Ishikawa (cell line): ENCODE results near the gene EDA2R.

Experiments
- CEBPB ChIP-seq: IDR thresholded peaks from 2 replicates; pipeline ENCODE4 v1.6.1; 2012
- EGR1 ChIP-seq: IDR thresholded peaks from 2 replicates; pipeline ENCODE4 v1.6.1; 2012
- EP300 ChIP-seq: IDR thresholded peaks from 2 replicates; pipeline ENCODE4 v1.6.1; 2012; ENCODE audit warnings: borderline replicate concordance
- FOXM1 ChIP-seq: IDR thresholded peaks from 2 replicates; pipeline ENCODE4 v1.6.1; 2012; ENCODE audit warnings: low read depth, borderline replicate concordance
- RAD21 ChIP-seq: IDR thresholded peaks from 2 replicates; pipeline ENCODE4 v1.6.1; 2012; ENCODE audit warnings: low read depth
- REST ChIP-seq: IDR thresholded peaks from 2 replicates; pipeline ENCODE4 v1.6.1; 2012; ENCODE audit warnings: low read depth, mild to moderate bottlenecking
- YY1 ChIP-seq: IDR thresholded peaks from 2 replicates; pipeline ENCODE4 v1.6.1; 2012; ENCODE audit warnings: low read depth
- ZBTB7A ChIP-seq: IDR thresholded peaks from 2 replicates; pipeline ENCODE4 v1.6.1; 2012; ENCODE audit warnings: low read depth
- TF ChIP-seq, protein P1 (sequence below): IDR thresholded peaks from 2 replicates; pipeline ENCODE4 v1.6.1; 2012

DNA sequence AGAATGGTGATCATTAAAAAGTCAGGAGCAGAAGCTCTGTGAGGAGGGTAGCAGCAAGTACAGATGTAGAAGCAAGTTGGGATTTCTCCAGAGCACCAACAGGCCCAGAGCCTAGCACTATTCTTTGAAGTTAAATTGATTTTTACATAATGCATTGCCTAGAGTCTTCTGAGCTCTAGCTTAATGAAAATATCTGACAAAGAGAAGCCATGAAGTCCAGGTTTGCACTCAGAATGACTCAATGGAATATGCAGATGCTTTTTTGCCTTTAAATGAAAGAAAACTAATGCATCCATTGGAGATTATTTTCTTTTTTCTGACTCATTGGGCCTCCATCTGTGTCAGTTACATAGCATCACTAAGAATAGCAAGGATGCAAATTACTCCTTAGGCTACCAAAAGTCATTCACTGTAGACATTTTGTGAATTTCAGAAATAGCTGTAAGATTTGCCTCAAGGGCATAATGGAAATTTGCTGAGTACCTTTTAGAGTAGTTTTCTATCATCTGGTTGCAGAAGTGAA lies 91.0 kb downstream of the EDA2R start:
- TF ChIP-seq EGR1 (no peak), ZBTB7A (no peak), RAD21 (no peak), CEBPB (no peak), YY1 (no peak), REST (no peak), EP300 (no peak), FOXM1 (no peak)
- TF ChIP-seq, protein P1, sequence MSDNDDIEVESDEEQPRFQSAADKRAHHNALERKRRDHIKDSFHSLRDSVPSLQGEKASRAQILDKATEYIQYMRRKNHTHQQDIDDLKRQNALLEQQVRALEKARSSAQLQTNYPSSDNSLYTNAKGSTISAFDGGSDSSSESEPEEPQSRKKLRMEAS, result no peak
